Activated CD4-positive, alpha-beta T cell treated with anti-CD3 and anti-CD28 coated beads, Interleukin-10, Interleukin-2, amounts not matched to agents 100 ng/mL and 50 ng/mL, durations not matched to agents 16 hours and 8 hours (primary cell): Measurements from ENCODE around the gene GJB5.
A peak's percentile ranks its signal among the peaks of the same experiment; 100 is the strongest.
"Not testable (repeated sequence)": the region's sequence is repeated elsewhere in the genome, so short reads cannot be mapped to it uniquely, and the experiment has no call there.

Experiments used
- DNase-seq: peaks from one replicate; pipeline ENCODE4 v3.0.0-alpha.2; 2020

The GJB5 gene

GRCh38 chr1:34754964-34755637 is at the start of gene GJB5:
GJB5 (plus strand) TSS chr1:34755047; CDS start chr1:34757331, 2,284 bp downstream.
- DNase-seq: no peak

GRCh38 chr1:34705077-34705476 is 49.8 kb upstream of the GJB5 start:
- DNase-seq: no peak

- no peak for DNase-seq
These were observed 46.7 kb upstream of the GJB5 start for GRCh38 chr1:34708106-34708505.

- no peak for DNase-seq
These were observed 45.3 kb upstream of the GJB5 start for GRCh38 chr1:34709547-34709946.

- DNase-seq: no peak
These were observed 44.0 kb upstream of the GJB5 start for GRCh38 chr1:34710812-34711211.

- peak; percentile 4 for DNase-seq
These were observed 43.4 kb upstream of the GJB5 start for GRCh38 chr1:34711485-34711884.

GRCh38 chr1:34712007-34712688 is 42.7 kb upstream of the GJB5 start:
- DNase-seq: no peak

GRCh38 chr1:34713443-34713842 is 41.4 kb upstream of the GJB5 start:
- DNase-seq: no peak

GRCh38 chr1:34714386-34714785 is 40.5 kb upstream of the GJB5 start:
- no peak for DNase-seq

GRCh38 chr1:34715139-34715538 is 39.7 kb upstream of the GJB5 start:
- no peak for DNase-seq

GRCh38 chr1:34721241-34721640 is 33.6 kb upstream of the GJB5 start:
- DNase-seq: no peak

- no peak for DNase-seq
These were observed 33.0 kb upstream of the GJB5 start for GRCh38 chr1:34721646-34722355.

- no peak for DNase-seq
These were observed 28.0 kb upstream of the GJB5 start for GRCh38 chr1:34726861-34727260.

GRCh38 chr1:34730485-34730884 is 24.4 kb upstream of the GJB5 start:
- no peak for DNase-seq

GRCh38 chr1:34732831-34733230 is 22.0 kb upstream of the GJB5 start:
- not testable (repeated sequence) for DNase-seq

- no peak for DNase-seq
These were observed 18.2 kb upstream of the GJB5 start for GRCh38 chr1:34736692-34737091.

GRCh38 chr1:34737236-34737635 is 17.6 kb upstream of the GJB5 start:
- not testable (repeated sequence) for DNase-seq

GRCh38 chr1:34739613-34740012 is 15.2 kb upstream of the GJB5 start:
- DNase-seq: no peak

- DNase-seq: no peak
These were observed 14.5 kb upstream of the GJB5 start for GRCh38 chr1:34740161-34740868.

- DNase-seq: peak; percentile 86
These were observed 12.1 kb upstream of the GJB5 start for GRCh38 chr1:34742667-34743270.

GRCh38 chr1:34743775-34744174 is 11.1 kb upstream of the GJB5 start:
- no peak for DNase-seq

- no peak for DNase-seq
These were observed 10.0 kb upstream of the GJB5 start for GRCh38 chr1:34744851-34745250.

GRCh38 chr1:34745666-34746065 is 9.2 kb upstream of the GJB5 start:
- no peak for DNase-seq
